OCI-LY1 (cell line): ENCODE data around the gene RFX1.

Experiments used
- CTCF ChIP-seq: fragments of 200-600 bp; sonication (generic), shearing (Covaris generic); IDR thresholded peaks from 2 replicates; pipeline ENCODE4 v1.5.1; 2017; ENCODE audit warnings: mild to moderate bottlenecking, antibody characterized with exemption, low read length, moderate library complexity, mixed read lengths
- EZH2 ChIP-seq: fragments of 200-600 bp; sonication (generic), shearing (Covaris generic); IDR thresholded peaks from 2 replicates; pipeline ENCODE4 v1.8.0; 2017; ENCODE audit warnings: borderline replicate concordance, mixed run types, mild to moderate bottlenecking, antibody characterized with exemption, low read length, moderate library complexity, mixed read lengths

- TF ChIP-seq CTCF (no peak), EZH2 (no peak)
These were observed 9.0 kb downstream of the RFX1 start for GRCh38 chr19:13996928-13997630.
